GM20431 (cell line): Measurements from ENCODE around the gene PLCH2.

Experiments used
- in situ Hi-C: fragments of 300-500 bp; cut with MseI, MboI; formaldehyde crosslinking; loops from one replicate; pipeline ENCODE4 v1.15.0; 2020; ENCODE audit warnings: low sequenced_read_pairs; ENCODE audit not compliant: unreplicated experiment

PLCH2 gene

DNA sequence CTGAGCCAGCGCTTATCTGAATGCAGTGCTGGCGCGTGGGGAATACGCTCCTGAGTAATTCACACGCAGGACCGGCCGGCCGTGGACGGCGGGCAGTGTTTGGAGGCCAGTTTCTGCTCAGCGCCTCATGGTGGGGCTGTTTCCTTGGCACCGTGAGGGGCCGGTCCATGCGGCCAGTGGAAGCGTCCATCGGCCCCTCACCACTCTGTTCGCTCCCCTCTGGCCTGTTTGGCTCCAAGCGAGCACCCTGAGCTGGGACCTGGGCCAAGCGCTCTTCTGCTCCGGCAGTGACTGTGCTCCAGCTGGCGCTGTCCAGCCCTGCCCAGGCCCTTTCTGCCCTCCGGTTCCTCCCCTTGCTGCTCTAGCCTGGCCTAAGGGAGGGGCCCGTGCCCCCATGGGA is 16.3 kb upstream of the PLCH2 start:
- in situ Hi-C loops, result no loop called here

- in situ Hi-C loops, result no loop called here
These were observed 15.9 kb upstream of the PLCH2 start for GRCh38 chr1:2460203-2460602.

DNA sequence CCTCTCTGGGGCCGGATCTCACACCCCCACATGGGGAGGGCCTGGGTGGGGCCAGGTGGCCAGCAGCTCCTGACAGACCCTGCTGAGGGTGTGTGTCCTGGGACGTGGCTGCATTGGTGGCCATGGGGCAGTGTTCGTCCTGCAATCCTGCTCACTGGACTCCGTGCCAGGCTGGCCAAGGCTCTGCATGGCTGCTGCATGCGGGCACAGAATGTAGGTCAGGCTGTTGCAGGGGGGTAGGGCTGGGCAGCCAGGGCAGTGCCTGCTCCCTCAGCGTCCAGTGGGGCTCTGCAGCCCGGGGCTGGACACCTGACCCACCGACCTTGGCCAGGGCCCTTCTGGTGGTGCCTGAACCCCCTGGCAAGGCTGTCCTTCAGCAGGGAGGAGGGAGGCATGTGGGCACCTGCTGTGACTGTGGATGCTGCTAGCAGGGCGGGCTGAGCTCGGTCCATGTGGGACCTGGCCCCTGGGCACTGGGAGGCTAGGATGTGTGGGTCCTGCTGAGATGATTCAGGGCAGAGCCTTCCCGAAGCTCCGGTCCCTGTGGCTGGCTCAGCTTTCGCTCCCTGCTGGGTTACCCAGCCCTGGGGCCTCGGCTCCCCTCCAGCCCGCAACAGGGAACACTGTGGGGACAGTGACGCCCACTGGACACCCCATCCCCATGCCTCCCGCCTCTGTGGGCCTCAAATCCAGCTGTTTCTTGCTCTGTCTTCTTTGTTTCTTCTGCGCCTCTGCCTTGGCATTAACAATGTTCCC is 14.9 kb upstream of the PLCH2 start:
- in situ Hi-C loops, result no loop called here

DNA sequence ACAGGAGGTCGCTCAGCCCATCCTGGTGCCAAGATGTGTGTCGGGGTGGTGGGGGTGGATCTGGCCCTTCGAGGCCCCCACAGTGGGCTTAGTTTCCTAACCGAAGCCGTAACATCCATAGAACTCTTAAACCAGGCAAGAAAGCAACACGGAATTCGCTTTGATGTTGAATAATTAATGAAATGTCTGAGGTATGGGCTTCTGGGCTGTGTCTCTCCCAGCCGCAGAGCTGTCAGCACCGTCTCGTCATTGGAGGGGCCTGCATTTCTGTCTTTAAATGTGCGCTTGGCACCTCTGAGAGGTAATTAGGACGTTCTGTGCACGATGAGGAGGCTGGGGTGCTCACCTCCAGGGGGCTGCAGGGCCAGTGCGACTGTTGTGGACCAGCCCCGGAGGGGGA is 13.3 kb upstream of the PLCH2 start:
- in situ Hi-C loops, result no loop called here

DNA sequence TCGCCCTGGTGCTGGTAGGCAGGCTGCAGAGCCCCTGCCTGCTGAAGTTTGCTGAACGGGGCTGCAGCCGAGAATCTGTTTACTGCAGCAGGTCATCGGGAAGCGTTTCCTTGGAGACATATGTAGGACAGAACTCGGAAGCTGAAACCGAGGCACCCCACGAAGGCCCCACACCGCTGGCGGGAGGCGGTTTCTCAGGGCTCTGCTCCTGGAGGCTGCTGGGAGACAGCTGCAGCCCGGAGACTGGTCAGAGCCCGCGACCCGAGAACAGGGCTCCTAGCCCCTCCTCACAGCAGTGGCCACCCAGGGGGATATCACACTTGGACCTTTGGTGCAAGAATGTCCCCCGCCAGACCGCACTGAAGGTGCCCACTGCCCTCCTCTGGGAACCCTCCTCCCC is 12.7 kb upstream of the PLCH2 start:
- in situ Hi-C loops, result no loop called here

DNA sequence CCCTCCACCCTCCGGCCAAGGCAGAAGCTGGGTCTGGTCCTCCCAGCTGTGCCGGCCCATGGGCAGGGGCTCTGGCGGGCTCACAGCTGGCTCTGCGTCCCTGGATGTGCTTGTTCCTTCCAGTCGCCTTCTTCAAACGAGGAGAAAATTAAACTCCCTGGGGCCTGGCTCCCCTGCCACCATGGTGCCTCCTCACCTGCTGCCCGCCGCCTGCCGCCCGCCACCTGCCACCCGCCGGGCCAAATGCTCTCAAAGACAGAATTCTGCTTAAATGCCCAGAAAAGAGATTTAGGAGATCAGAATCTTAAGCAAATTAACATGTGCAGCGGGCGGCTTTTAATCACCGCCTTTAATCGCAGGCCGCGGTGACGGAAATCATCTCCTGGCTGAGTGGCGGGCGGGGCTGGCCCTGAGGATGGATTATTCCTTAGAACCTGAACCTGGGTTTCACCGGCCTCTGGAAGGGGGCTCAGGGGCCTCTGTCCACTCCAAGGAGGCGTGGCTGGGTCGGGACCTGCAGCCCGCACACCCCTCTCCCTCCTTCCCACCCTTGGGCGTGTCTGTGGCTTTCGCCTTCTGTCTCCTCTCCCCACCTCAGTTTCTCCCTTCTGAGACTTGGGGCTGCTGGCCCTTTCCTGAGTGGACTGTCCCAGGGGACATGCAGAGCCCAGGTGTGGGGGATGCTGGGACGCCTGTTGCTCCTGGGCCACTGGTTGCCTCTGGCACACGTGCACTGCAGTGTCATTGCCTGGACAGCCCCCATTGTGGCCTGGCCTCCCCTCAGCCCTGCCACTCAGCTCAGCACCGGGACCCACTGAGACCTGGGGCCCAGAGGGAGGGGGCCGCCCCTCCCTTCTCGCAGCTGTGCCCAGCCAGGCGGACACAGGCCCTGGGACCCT is 10.5 kb upstream of the PLCH2 start:
- in situ Hi-C loops, result no loop called here

DNA sequence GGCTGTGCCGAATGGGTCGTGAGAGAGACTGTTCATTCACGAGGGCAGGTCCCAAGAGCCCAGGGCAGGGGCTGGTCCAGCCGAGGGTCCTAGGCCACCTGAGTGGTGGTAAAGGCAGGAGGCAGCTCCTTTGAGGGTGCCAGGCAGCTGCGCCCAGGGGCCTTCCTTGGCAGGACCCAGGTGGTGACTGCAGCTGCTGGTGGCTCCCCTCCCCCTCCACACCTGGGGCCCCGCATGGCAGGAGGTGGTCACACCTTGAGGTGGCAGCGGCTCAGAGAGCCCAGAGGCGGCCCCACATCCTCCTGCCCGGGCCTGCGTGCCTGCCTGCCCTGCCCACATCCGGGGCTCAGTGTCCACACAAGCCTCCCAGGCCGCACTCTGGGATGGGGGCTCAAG is 9.8 kb upstream of the PLCH2 start:
- in situ Hi-C loops, result no loop called here

DNA sequence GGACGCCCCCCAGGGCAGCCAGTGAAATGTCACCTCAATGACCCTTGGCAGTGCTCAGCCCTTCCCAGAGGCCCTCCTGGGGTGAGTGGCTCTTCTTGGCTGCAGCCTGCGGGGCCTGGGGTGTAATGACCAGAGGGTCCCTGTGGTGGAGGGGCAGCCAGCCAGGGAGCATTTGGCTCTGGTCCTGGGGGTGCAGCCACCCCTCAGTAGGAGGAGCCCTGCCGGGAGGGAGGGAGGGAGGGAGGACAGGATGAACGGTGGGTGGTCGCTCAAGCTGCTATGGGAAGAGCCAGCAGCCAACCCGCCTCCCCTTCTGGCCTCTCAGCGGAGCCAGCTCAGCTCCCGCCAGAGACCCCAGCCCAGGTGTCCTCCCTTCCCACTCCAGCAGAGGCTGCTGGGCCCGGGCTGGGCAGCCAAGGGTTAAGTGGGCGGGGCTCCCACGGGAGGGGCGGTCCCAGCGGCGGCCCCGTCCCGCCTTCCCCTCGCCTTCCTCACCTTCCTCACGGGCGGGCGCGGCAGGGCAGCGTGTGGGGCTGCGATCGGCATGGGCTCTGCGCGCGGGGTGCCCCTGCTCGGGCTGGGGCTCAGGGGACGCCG is 9.0 kb upstream of the PLCH2 start:
- in situ Hi-C loops, result no loop called here

GRCh38 chr1:2468041-2468472 is 8.0 kb upstream of the PLCH2 start:
- in situ Hi-C loops, result no loop called here

GRCh38 chr1:2468540-2468939 is 7.5 kb upstream of the PLCH2 start:
- in situ Hi-C loops, result no loop called here

DNA sequence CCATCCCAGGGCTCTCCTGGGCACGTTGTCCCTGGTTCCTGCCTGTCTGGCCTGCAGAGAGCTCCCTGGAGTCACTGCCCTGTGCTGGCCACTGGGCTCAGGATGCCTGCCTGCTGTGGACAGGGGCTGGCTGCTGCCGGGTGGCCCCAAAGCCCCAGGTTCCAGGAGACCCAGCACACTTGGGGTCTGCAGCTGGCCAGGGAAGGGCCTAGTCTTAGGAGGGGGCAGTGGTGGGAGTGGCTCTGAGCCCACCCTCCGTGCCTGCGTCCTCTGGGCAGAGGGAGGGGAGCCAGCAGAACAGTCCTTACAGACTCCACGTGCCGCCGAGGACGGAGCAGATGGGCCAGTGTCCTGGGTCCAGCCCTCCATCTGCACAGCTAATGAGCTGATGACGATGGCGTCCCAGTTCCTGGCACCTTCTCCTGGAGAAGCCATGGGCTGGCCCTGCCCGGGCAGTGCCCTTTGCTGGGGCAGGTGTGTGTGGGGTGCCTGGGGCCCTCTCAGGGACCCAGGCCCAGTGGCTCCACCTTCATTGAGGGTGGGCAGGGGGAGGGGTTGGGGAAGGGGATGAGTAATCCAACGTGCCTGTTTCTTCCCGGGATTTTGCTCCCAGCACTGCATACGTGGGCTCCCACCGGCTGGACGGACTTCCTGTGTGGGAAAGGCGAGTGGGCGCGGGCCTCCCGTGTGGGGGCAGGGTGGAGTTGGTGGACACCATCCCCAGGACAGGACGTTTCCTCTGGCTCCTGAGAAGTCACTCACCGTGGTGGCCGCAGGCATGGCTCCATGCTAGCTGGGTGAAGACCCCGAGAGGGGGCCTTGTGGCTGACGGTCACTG is 6.8 kb upstream of the PLCH2 start:
- in situ Hi-C loops, result no loop called here

- in situ Hi-C loops, result no loop called here
These were observed 5.6 kb upstream of the PLCH2 start for GRCh38 chr1:2470290-2471158.

DNA sequence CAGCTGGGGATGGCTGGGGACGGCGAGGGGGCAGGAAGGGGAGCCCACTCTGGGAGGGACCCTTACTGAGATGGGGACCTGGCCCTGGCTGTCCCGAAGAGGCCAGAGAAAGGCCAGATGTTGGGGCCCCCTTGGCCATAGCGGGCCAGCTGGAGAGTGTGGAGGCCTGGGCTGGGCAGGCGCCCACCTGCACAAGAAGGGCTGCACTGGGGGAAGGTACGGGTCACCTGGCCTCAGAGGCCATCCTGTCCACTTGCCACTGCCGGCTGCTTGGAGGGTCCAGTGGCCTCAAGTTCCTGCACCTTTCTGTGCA is 5.0 kb upstream of the PLCH2 start:
- in situ Hi-C loops, result no loop called here

DNA sequence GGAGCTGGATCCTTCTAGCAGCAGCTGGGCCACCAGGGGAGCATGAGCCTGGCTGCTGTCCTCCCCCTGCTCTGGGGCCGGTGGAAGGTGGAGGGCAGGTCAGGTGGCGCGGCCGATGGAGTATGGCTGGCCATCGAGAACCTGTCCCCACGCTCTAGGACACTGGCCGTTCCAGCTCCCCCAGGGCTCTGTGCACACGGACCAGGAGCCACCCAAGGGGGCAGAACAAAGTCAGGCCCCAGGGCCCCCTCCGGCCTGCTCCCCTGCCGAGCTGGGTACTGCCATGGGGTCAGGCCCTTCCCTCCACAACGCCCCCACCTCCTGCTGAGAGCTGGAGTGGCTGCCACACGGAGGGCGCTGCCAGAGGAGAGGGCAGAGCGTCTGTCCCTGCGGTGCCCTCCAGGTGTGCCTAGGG is 4.5 kb upstream of the PLCH2 start:
- in situ Hi-C loops, result no loop called here

DNA sequence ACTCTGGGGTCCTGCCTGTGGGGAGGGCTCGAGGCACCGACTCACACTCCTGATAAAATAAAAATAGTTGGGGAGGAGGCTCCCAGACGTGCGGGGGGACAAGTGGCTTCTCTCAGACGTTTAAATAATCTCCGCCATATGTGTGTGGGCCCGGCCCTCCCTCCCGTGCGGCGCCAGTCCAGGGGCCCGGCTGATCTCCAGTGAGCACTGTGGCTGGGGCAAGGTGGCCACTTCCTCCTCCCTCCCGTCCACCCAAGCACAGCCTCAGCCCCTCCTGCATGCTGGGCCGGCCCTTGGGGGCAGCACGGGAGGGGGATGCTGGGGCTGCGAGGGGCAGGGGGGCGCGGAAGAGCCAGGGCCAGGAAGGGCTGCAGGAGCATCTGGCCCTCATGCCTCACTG is 4.0 kb upstream of the PLCH2 start:
- in situ Hi-C loops, result no loop called here

GRCh38 chr1:2472561-2473177 is 3.4 kb upstream of the PLCH2 start:
- in situ Hi-C loops, result no loop called here

- in situ Hi-C loops, result no loop called here
These were observed 2.9 kb upstream of the PLCH2 start for GRCh38 chr1:2473198-2473597.

DNA sequence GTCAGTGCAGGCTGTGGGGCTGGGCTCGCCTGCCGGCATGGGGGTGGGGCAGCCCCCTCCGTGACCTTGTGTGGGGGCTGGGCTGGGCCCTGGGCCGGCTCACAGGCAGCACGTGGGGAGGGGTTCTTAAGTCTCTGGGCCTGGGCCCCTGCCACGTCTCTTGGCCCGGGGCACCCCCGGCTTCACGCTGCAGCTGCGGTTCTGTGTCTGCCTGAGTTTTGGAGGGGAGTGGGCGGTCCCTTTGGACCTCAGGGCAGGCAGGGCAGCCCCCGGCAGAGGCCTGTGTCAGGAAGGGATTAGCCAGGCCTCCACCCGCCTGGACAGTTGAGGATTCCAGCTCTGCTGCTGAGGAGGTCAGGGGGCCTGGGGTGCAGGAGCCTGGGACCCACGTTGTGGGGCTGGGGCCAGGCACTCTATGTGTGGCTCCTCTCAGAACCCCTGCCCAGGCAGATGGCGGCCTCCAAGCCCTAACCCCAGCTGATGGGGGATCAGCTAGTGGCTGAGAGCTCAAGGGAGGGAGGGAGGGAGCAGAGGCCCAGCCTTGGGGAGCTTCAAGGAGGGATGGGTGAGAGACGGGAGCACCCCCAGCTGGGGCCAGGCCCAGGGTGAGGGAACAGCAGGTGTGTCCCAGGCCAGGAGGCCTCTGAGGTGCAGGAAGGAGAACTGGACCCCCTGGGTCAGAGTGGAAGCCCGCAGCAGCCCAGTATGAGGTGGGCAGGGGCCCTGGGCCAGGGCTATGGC is 1.8 kb upstream of the PLCH2 start:
- in situ Hi-C loops, result no loop called here
